GM19043 (cell line): ENCODE data around the gene TAGLN2.

Source experiments
- ATAC-seq: cut with Tn5 transposase; IDR thresholded peaks from one replicate; pipeline ENCODE4 v1.9.1; 2021; ENCODE audit warnings: low read depth; ENCODE audit not compliant: unreplicated experiment

TAGLN2 gene

GRCh38 chr1:159923203-159924024 lies 1.9 kb downstream of the TAGLN2 start:
- peak; percentile 29 for ATAC-seq

GRCh38 chr1:159922511-159923202 lies 2.6 kb downstream of the TAGLN2 start:
- no peak for ATAC-seq

- ATAC-seq: no peak
Measured at GRCh38 chr1:159921700-159922504, 3.4 kb downstream of the TAGLN2 start.

- peak; percentile 20 for ATAC-seq
Measured at GRCh38 chr1:159921251-159921650, 4.1 kb downstream of the TAGLN2 start.

GRCh38 chr1:159920651-159921050 lies 4.7 kb downstream of the TAGLN2 start:
- ATAC-seq: no peak

GRCh38 chr1:159920202-159920601 lies 5.1 kb downstream of the TAGLN2 start:
- ATAC-seq: no peak

GRCh38 chr1:159919236-159919865 lies 6.0 kb downstream of the TAGLN2 start:
- ATAC-seq: no peak

GRCh38 chr1:159918352-159919200 lies 6.7 kb downstream of the TAGLN2 start:
- no peak for ATAC-seq

GRCh38 chr1:159917533-159918351 lies 7.6 kb downstream of the TAGLN2 start:
- no peak for ATAC-seq

- ATAC-seq: no peak
Measured at GRCh38 chr1:159916242-159917051, 8.9 kb downstream of the TAGLN2 start.

GRCh38 chr1:159915571-159916241 lies 9.6 kb downstream of the TAGLN2 start:
- no peak for ATAC-seq

- ATAC-seq: no peak
Measured at GRCh38 chr1:159914252-159915018, 10.9 kb downstream of the TAGLN2 start.

GRCh38 chr1:159913451-159914192 lies 11.7 kb downstream of the TAGLN2 start:
- ATAC-seq: no peak

GRCh38 chr1:159911326-159912070 lies 13.8 kb downstream of the TAGLN2 start:
- ATAC-seq: no peak
